OCI-LY3 (cell line): Measurements from ENCODE around the gene SELENOT.

Experiments
- H2AFZ ChIP-seq: fragments of 200-600, 300-600 bp; shearing (Covaris generic); 2 replicates; pipeline ENCODE4 v1.6.0; 2014; ENCODE audit warnings: antibody characterized with exemption, low read depth, low read length
- H3K27ac ChIP-seq: fragments of 200-600, 300-600 bp; sonication (generic); 2 replicates; pipeline ENCODE4 v1.5.1; 2014; ENCODE audit warnings: mild to moderate bottlenecking, low read length, moderate library complexity, mixed read lengths
- H3K27me3 ChIP-seq: fragments of 200-600, 300-600 bp; sonication (generic); 2 replicates; pipeline ENCODE4 v1.6.1; 2014; ENCODE audit warnings: low read depth, low read length, mixed read lengths
- H3K36me3 ChIP-seq: fragments of 200-600, 300-600 bp; sonication (generic); replicated peaks from 2 replicates; pipeline ENCODE3; 2014; ENCODE audit warnings: low read depth, low read length, mixed read lengths
- H3K4me1 ChIP-seq: fragments of 300-600, 200-600 bp; sonication (generic); 2 replicates; pipeline ENCODE4 v1.6.1; 2014; ENCODE audit warnings: low read length, mixed read lengths
- H3K4me2 ChIP-seq: fragments of 200-600, 300-600 bp; sonication (generic); 2 replicates; pipeline ENCODE4 v1.6.1; 2014; ENCODE audit warnings: low read length, mixed read lengths
- H3K4me3 ChIP-seq: fragments of 300-600, 200-600 bp; sonication (generic); 2 replicates; pipeline ENCODE4 v1.5.1; 2014; ENCODE audit warnings: antibody characterized with exemption, mild to moderate bottlenecking, low read length, moderate library complexity
- H3K79me2 ChIP-seq: fragments of 300-600, 200-600 bp; shearing (Covaris generic); 2 replicates; pipeline ENCODE4 v1.6.1; 2014; ENCODE audit warnings: mild to moderate bottlenecking, low read length, mixed read lengths
- H3K9ac ChIP-seq: fragments of 300-600, 200-600 bp; shearing (Covaris generic); 2 replicates; pipeline ENCODE4 v1.6.0; 2014; ENCODE audit warnings: mild to moderate bottlenecking, low read length, moderate library complexity
- H3K9me3 ChIP-seq: fragments of 200-600, 300-600 bp; shearing (Covaris generic); 2 replicates; pipeline ENCODE4 v1.6.1; 2014; ENCODE audit warnings: low read length, mixed read lengths; ENCODE audit not compliant: insufficient read depth
- H4K20me1 ChIP-seq: fragments of 200-600, 300-600 bp; sonication (generic); 2 replicates; pipeline ENCODE4 v1.6.1; 2016; ENCODE audit warnings: low read length, mixed read lengths; ENCODE audit not compliant: insufficient read depth
- CTCF ChIP-seq: fragments of 200-600, 300-600 bp; sonication (generic); IDR thresholded peaks from 2 replicates; pipeline ENCODE4 v1.5.1; 2014; ENCODE audit warnings: antibody characterized with exemption, low read length, low read depth
- EZH2phosphoT487 ChIP-seq: fragments of 200-600 bp; shearing (Covaris generic); IDR thresholded peaks from 2 replicates; pipeline ENCODE4 v1.6.1; 2018; ENCODE audit warnings: antibody characterized with exemption, mixed run types, low read depth

The SELENOT gene

GRCh38 chr3:150603153-150603979 is at the start of gene SELENOT:
Gene SELENOT (plus strand): TSS chr3:150603321. CDS start chr3:150603363, 42 bp downstream.
- Histone ChIP-seq H3K27me3 (no peaks in the 10 kb centered on the region), H3K4me1 (peaks cover 62% of the 10 kb centered on the region), H3K4me2 (peak within 1 kb of the TSS; percentile 85), H4K20me1 (peaks cover 41% of the 10 kb centered on the region), H3K9ac (peak within 1 kb of the TSS; percentile 95), H3K9me3 (no peaks in the 10 kb centered on the region), H3K36me3 (peaks cover 28% of the 10 kb centered on the region), H3K4me3 (peak within 1 kb of the TSS; percentile 97), H3K79me2 (peaks cover 97% of the 10 kb centered on the region), H3K27ac (peak within 1 kb of the TSS; percentile 96), H2AFZ (no peak within 1 kb of the TSS)
- no peak for TF ChIP-seq EZH2phosphoT487
- no peak for TF ChIP-seq CTCF

GRCh38 chr3:150555859-150556436 is 47.2 kb upstream of the SELENOT start:
- Histone ChIP-seq H3K4me1 (no peaks in the 10 kb centered on the region), H2AFZ (no peak overlapping the region), H3K9me3 (no peaks in the 10 kb centered on the region), H3K27me3 (no peaks in the 10 kb centered on the region), H3K36me3 (peaks cover 46% of the 10 kb centered on the region), H3K4me2 (no peak overlapping the region), H3K4me3 (no peak overlapping the region), H3K79me2 (peaks cover 85% of the 10 kb centered on the region), H3K9ac (no peak overlapping the region), H3K27ac (no peak overlapping the region), H4K20me1 (peaks cover 7% of the 10 kb centered on the region; the same call in 1 of the 2 replicates)
- TF ChIP-seq EZH2phosphoT487 = no peak

- no peaks in the 10 kb centered on the region for H3K27me3 ChIP-seq
- H4K20me1 ChIP-seq = peaks cover 7% of the 10 kb centered on the region; the same call in 1 of the 2 replicates
- H3K4me1 ChIP-seq = no peaks in the 10 kb centered on the region
- no peaks in the 10 kb centered on the region for H3K9me3 ChIP-seq
- no peak overlapping the region for H3K9ac ChIP-seq
- H3K79me2 ChIP-seq = peaks cover 80% of the 10 kb centered on the region
- H2AFZ ChIP-seq = no peak overlapping the region
- H3K4me3 ChIP-seq = no peak overlapping the region
- no peak overlapping the region for H3K4me2 ChIP-seq
- H3K36me3 ChIP-seq = peaks cover 45% of the 10 kb centered on the region
- no peak overlapping the region for H3K27ac ChIP-seq
- no peak for TF ChIP-seq EZH2phosphoT487
- no peak for TF ChIP-seq CTCF
Measured at GRCh38 chr3:150556792-150557191, 46.3 kb upstream of the SELENOT start.

GRCh38 chr3:150557725-150558124 is 45.4 kb upstream of the SELENOT start:
- Histone ChIP-seq H3K9ac (no peak overlapping the region), H3K9me3 (no peaks in the 10 kb centered on the region), H3K79me2 (peaks cover 71% of the 10 kb centered on the region), H3K4me2 (no peak overlapping the region), H2AFZ (no peak overlapping the region), H3K36me3 (peaks cover 43% of the 10 kb centered on the region), H3K27me3 (no peaks in the 10 kb centered on the region), H3K27ac (no peak overlapping the region), H3K4me3 (no peak overlapping the region), H4K20me1 (peaks cover 7% of the 10 kb centered on the region; the same call in 1 of the 2 replicates), H3K4me1 (no peaks in the 10 kb centered on the region)
- no peak for TF ChIP-seq EZH2phosphoT487

- H3K9ac ChIP-seq = no peak overlapping the region
- H3K4me1 ChIP-seq = no peaks in the 10 kb centered on the region
- H3K27me3 ChIP-seq = no peaks in the 10 kb centered on the region
- no peak overlapping the region for H2AFZ ChIP-seq
- H4K20me1 ChIP-seq = no peaks in the 10 kb centered on the region
- no peak for TF ChIP-seq EZH2phosphoT487
- no peak for TF ChIP-seq CTCF
- no peaks in the 10 kb centered on the region for H3K9me3 ChIP-seq
- H3K4me2 ChIP-seq = no peak overlapping the region
- no peak overlapping the region for H3K4me3 ChIP-seq
- no peak overlapping the region for H3K27ac ChIP-seq
- H3K79me2 ChIP-seq = peaks cover 18% of the 10 kb centered on the region; the same call in 1 of the 2 replicates
- H3K36me3 ChIP-seq = peaks cover 59% of the 10 kb centered on the region
Measured at GRCh38 chr3:150564243-150564642, 38.9 kb upstream of the SELENOT start.
